Measurements from ENCODE around the gene TTC39A. TPM values are rescaled to one million over a fixed set of nuclear protein-coding genes. Genes with fewer than 3 reads are reported as not detected.
A peak's percentile ranks its signal among the peaks of the same experiment; 100 is the strongest.

The TTC39A gene
- total RNA-seq, 3 donors from 2014 or later (not counting 1 experiment from before 2014, with no cell fraction given), result 0.38 TPM; not detected in 2

DNA sequence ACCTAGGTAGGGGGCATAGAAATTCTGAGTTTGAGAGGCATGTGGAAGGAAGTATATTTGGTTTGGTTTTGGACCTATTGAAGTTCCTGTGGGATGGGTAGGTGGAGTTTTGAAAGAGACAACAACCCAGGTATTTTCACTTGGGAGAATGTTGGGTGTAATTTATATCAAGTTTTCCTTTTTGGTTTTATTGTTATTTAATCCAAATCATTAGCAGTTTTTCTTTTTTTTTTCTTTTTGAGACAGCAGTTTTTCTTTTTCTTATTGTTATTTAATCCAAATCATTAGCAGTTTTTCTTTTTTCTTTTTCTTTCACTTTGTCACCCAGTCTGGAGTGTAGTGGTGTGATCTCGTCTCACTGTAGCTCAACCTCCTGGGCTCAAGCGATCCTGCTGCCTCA, 64.2 kb downstream of the TTC39A start:
- intact Hi-C loops (cut with micrococcal nuclease), result no loop called here
- Mint-ChIP-seq H3K4me1 (peaks cover 55 to 67% of the 10 kb centered on the region in 2 donors), H3K36me3 (no peaks in the 10 kb centered on the region), H3K9me3 (no peaks in the 10 kb centered on the region), H3K27ac (peak overlapping the region; percentile 68 to 80), H3K27me3 (ENCODE audit: low read depth in 2 of 2) (no peaks in the 10 kb centered on the region), H3K4me3 (no peak overlapping the region)
- H3K27ac ChIP-seq (ENCODE audit: low read length), result no peak overlapping the region
- H3K27me3 ChIP-seq (ENCODE audit: control insufficient read depth, insufficient read depth, low read length), result no peaks in the 10 kb centered on the region
- no peak for ATAC-seq
- peaks cover 7% of the 10 kb centered on the region for H3K36me3 ChIP-seq (ENCODE audit: control insufficient read depth, insufficient read depth, low read length)
- H3K4me1 ChIP-seq (ENCODE audit: control insufficient read depth, insufficient read depth, low read length), result peaks cover 16% of the 10 kb centered on the region
- H3K4me3 ChIP-seq (ENCODE audit: low read length), result no peak overlapping the region
- no peak for TF ChIP-seq CTCF (IDR thresholded peaks at IDR 0.05)
- H3K9me3 ChIP-seq (ENCODE audit: control insufficient read depth, insufficient read depth, low read length), result no peaks in the 10 kb centered on the region
- no peak for DNase-seq
- WGBS (ENCODE audit: insufficient coverage), result 93% methylated on average over 2 of the region's 2 CpGs

DNA sequence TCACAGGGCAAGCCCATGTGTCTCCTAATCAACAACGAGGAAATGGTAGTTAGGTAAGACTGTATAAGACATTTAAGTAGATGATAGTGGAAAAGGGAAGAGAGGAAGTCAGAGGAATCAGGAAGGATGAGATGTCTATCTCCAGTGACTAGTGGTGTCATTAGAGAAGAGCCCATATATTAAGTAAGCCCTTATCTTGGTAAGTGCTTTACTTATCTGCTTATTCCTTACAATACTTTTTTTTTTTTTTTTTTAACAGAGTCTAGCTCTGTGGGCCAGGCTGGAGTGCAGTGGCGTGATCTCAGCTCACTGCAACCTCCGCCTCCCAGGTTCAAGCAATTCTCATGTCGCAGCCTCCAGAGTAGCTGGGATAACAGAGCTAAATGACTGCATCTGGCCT, 64.7 kb downstream of the TTC39A start:
- Mint-ChIP-seq H3K4me3 (no peak overlapping the region), H3K36me3 (no peaks in the 10 kb centered on the region), H3K4me1 (peaks cover 61 to 72% of the 10 kb centered on the region in 2 donors), H3K27me3 (ENCODE audit: low read depth in 2 of 2) (no peaks in the 10 kb centered on the region), H3K27ac (peak overlapping the region; percentile 68 to 80), H3K9me3 (no peaks in the 10 kb centered on the region)
- WGBS (ENCODE audit: insufficient coverage), result 86% methylated on average over 4 of the region's 4 CpGs
- TF ChIP-seq CTCF (IDR thresholded peaks at IDR 0.05), result no peak
- no peak for ATAC-seq
- H3K36me3 ChIP-seq (ENCODE audit: control insufficient read depth, insufficient read depth, low read length), result peaks cover 3% of the 10 kb centered on the region
- intact Hi-C loops (cut with micrococcal nuclease), result no loop called here
- no peaks in the 10 kb centered on the region for H3K27me3 ChIP-seq (ENCODE audit: control insufficient read depth, insufficient read depth, low read length)
- H3K4me1 ChIP-seq (ENCODE audit: control insufficient read depth, insufficient read depth, low read length), result peaks cover 16% of the 10 kb centered on the region
- no peak overlapping the region for H3K27ac ChIP-seq (ENCODE audit: low read length)
- DNase-seq, result no peak
- H3K4me3 ChIP-seq (ENCODE audit: low read length), result no peak overlapping the region
- H3K9me3 ChIP-seq (ENCODE audit: control insufficient read depth, insufficient read depth, low read length), result no peaks in the 10 kb centered on the region

GRCh38 chr1:51264451-51264850, 65.9 kb downstream of the TTC39A start:
- DNase-seq (no peak), ATAC-seq (no peak)
- no peaks in the 10 kb centered on the region for H3K27me3 ChIP-seq (ENCODE audit: control insufficient read depth, insufficient read depth, low read length)
- Mint-ChIP-seq H3K27ac (peak overlapping the region in 1 of 2 donors; percentile 19), H3K4me3 (no peak overlapping the region), H3K9me3 (no peaks in the 10 kb centered on the region), H3K36me3 (no peaks in the 10 kb centered on the region), H3K27me3 (ENCODE audit: low read depth in 2 of 2) (no peaks in the 10 kb centered on the region), H3K4me1 (peaks cover 73 to 84% of the 10 kb centered on the region in 2 donors)
- intact Hi-C loops (cut with micrococcal nuclease), result no loop called here
- WGBS (ENCODE audit: insufficient coverage), result 53% methylated on average over 3 of the region's 3 CpGs
- H3K9me3 ChIP-seq (ENCODE audit: control insufficient read depth, insufficient read depth, low read length), result no peaks in the 10 kb centered on the region
- peaks cover 16% of the 10 kb centered on the region for H3K4me1 ChIP-seq (ENCODE audit: control insufficient read depth, insufficient read depth, low read length)
- TF ChIP-seq CTCF (IDR thresholded peaks at IDR 0.05), result no peak
- H3K36me3 ChIP-seq (ENCODE audit: control insufficient read depth, insufficient read depth, low read length), result no peaks in the 10 kb centered on the region
- H3K4me3 ChIP-seq (ENCODE audit: low read length), result no peak overlapping the region
- no peak overlapping the region for H3K27ac ChIP-seq (ENCODE audit: low read length)

GRCh38 chr1:51263147-51263877, 67.0 kb downstream of the TTC39A start:
- Histone ChIP-seq H3K27me3 (ENCODE audit: control insufficient read depth, insufficient read depth, low read length) (no peaks in the 10 kb centered on the region), H3K4me3 (ENCODE audit: low read length) (no peak overlapping the region), H3K4me1 (ENCODE audit: control insufficient read depth, insufficient read depth, low read length) (peaks cover 13% of the 10 kb centered on the region), H3K36me3 (ENCODE audit: control insufficient read depth, insufficient read depth, low read length) (no peaks in the 10 kb centered on the region), H3K27ac (ENCODE audit: low read length) (no peak overlapping the region), H3K9me3 (ENCODE audit: control insufficient read depth, insufficient read depth, low read length) (no peaks in the 10 kb centered on the region)
- no peak overlapping the region for H3K27ac Mint-ChIP-seq
- H3K4me3 Mint-ChIP-seq, result no peak overlapping the region
- H3K4me1 Mint-ChIP-seq, result peaks cover 77 to 84% of the 10 kb centered on the region in 2 donors
- 100% methylated on average over 1 of the region's 4 CpGs for WGBS (ENCODE audit: insufficient coverage)
- intact Hi-C loops (cut with micrococcal nuclease), result no loop called here
- H3K9me3 Mint-ChIP-seq, result no peaks in the 10 kb centered on the region
- H3K27me3 Mint-ChIP-seq (ENCODE audit: low read depth in 2 of 2), result no peaks in the 10 kb centered on the region
- no peaks in the 10 kb centered on the region for H3K36me3 Mint-ChIP-seq
- DNase-seq (no peak), ATAC-seq (no peak)
- no peak for TF ChIP-seq CTCF (IDR thresholded peaks at IDR 0.05)
